Hematopoietic multipotent progenitor cell treated with erythropoietin and hydrocortisone succinate and interleukin-3 and kit ligand, for 17 days (in vitro differentiated cells): ENCODE results near the gene SH3YL1.

Experiments
- DNase-seq: peaks from one replicate; pipeline ENCODE4 v3.0.0-alpha.2; 2015; ENCODE audit warnings: low spot score

The SH3YL1 gene

GRCh38 chr2:256094-256493, 7.7 kb downstream of the SH3YL1 start:
- DNase-seq, result no peak

DNA sequence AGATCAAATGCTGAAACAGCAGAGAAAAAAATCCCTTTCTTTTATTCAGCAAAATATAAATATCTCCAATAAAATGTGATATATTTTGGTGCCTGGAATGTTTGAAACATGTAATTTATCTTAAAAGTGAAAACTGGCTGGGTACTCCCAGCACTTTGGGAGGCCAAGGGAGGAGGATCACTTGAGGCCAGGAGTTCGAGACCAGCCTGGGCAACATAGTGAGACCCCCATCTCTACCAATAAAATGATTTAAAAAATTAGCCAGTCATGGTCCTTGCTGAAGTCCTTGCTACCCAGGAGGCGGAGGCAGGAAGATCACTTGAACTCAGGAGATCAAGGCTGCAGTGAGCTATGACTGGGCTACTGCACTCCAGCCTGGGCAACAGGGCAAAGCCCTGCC, 8.6 kb downstream of the SH3YL1 start:
- no peak for DNase-seq

DNA sequence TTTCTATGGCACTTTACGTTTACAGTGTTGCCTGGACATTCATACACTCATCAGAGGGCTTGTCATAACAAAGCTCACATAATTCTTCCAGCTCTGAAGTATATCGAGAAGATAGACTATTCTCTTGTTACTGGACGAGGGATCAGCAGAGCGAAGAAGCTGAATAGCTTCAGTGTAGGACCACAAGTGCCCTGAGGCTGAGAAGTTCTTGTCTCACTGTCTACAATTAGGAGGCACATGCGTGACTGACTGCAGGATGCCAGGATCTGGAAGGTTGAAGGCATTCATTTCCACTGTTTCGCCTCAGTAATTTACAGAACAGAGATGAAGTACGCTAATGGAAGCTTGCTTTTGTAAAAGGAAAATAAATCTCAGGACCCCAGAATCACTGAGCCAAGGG, 9.6 kb downstream of the SH3YL1 start:
- no peak for DNase-seq

GRCh38 chr2:253202-253638, 10.6 kb downstream of the SH3YL1 start:
- no peak for DNase-seq

GRCh38 chr2:252001-252602, 11.7 kb downstream of the SH3YL1 start:
- DNase-seq, result no peak

DNA sequence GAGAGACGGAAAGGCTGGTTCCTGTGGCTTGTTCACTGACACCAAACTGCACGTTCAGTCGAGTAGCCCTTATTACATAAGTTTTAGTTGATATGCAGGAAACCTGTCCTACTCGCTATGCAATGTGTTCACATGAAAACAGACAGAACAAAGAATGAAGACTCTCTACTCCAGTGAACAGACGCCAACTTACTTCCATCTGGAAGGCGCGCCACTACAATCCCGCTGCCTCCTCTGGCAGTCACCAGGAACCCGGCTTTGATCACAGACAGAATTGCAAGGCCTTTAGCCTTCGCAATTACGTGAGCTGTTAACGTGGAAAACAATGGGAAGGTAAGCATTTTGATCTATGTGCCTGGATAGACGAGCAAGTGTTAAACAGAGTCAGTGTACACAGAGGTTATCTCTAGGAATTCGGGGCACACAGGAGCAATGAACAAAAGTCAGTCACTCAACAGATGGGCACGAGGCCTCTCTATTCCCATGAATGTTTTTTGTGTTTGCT, 14.2 kb downstream of the SH3YL1 start:
- no peak for DNase-seq

DNA sequence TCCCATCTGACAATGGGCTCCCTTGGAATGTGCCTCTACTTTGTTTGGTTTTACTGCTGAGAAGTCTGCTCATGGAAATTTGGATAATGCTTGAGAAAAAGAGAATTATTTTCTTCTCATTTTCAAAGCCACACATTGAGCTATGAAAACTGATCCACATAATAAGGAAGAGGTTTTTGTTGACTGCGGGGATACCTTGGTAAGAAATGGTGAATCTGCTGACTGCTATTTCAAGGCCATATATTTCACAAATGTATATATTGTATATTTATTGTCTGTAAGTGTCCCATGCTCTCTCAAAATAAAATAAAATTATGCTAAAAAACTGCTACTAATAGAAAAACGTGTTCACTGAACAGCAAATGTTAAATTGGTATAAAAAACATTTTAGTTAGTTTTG, 15.1 kb downstream of the SH3YL1 start:
- no peak for DNase-seq

DNA sequence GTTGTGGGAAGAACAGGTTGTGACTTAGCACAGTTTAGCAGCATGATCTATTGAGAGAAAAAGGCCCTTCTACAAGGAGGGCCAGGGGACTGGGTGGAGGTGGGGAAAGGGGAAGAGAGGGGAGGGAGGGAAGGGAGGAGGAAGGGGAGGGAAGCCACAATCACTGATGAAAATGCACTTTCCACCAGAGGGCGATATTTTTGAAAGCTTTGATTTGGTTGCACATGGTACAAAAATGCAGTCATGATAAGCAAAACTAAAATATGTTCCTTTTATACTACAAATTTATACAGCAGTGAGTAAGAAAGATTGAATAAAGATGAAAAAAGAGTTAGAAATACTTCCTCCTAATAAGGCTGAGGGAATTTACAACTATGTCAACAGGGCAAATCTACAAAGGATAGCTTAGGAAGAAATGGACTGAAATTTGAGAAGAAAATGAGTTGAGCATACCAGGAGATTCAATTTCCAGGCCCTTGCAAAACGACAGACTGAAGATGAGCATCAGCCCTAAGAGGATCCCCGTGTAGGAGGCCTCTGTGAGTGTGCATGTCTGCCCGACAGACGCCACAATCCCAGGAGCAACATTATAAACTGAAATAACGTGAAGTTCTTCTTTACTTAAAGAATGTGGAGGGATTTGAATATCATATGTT, 17.2 kb downstream of the SH3YL1 start:
- peak; percentile 67 for DNase-seq

DNA sequence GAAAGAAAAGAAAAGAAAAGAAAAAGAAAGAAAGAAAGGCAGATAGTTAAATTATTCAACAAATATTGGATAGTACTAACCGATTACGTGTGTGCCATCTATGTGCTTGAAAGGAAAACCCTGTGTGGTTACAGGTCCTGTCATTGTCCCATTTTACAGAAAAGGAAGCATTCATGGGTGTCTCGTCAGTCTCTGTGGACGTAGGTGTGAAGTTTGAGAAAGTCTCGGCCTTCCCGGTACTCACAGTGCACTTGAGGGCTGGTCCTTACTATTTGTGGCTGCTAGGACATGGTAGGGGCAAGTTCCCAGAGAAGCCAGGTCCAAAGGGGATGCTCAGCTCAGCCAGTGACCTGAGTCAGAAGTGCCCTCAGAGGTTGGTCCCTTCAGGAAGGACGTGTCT, 19.3 kb downstream of the SH3YL1 start:
- DNase-seq, result no peak

DNA sequence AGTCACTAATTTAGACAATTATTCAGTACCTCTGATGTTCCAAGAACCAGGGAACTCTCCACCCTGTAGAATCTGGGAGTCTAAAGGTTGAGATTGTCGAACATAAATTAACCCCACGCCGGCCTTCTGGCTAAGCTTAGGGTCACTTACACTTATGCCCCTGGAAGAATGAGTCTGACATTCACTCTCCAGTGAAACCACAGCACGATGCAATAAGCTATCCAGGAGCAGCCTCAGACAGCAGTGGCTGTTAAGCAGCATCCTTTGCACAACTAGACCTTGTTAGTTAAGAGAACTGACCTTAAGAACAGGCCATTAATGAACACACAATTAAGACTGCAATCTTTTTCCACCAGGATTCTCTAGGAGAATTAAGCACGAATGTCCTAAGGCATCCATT, 25.0 kb downstream of the SH3YL1 start:
- DNase-seq, result no peak

DNA sequence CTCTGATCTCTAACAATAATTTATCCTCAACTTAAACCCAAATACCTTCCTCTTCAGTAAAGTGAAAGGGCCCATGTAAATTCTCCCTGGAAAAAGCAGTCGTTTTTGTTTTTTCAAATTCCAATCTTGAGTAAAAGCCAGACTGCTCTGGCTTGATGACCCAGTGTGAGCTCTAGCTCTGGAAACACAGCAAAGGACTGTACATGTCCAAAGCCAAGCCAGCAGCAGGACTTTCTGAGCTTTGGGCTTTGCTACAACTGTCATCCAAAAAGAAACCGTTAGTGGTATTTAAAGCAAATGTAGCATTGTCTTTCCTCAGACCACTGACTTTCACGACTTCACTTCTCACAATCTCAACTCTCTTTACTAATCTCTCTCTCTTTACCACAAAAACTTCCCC, 25.4 kb downstream of the SH3YL1 start:
- DNase-seq, result no peak

DNA sequence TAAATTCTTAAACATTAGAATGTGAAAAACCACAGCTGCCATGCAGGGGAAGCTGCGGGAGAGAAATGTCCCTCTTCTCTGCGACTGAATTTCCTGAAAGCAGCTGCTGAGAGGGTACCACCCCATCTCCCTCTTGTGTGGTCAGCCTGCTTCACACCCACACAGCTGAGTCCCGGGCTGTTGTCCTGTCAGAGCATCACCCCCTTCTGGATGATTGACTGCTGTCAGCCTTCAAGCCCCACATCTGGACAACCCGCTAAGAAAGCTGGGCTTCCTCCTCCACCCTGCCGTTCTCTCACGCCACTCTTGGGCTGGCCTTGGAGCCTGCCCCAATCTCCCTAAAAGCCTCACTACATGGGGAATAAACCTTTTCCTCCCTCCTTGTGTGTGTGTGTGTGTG, 26.0 kb downstream of the SH3YL1 start:
- no peak for DNase-seq

DNA sequence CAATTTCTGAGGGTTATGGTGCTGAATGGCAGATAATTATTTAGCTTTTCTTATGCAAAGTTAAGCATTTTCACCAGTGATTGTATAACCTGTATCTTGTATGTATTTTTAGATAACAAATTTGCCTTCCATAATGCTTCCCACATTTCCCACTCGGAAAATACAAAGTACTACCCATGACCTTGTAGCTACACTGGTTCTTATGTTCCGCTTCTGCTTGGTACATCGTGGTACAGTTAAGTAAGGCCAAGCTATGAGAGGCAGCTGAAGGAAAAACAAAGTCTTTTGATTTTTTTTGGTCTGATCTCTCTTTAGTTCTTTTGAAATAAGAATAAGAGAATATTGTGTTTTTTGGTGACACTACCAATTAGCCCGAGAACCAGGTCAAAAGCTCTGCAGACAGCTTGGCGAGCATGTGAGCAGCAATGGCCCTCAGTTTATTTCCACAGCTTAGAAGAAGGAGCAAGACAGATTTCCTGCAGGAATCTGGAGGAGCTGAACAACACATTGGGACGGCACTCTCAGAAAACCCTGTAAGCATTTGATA, 26.8 kb downstream of the SH3YL1 start:
- DNase-seq, result no peak

GRCh38 chr2:234421-234820, 29.4 kb downstream of the SH3YL1 start:
- DNase-seq, result no peak

- DNase-seq, result no peak
Measured at GRCh38 chr2:233030-233429, 30.8 kb downstream of the SH3YL1 start.

GRCh38 chr2:231521-232185, 32.2 kb downstream of the SH3YL1 start:
- no peak for DNase-seq

DNA sequence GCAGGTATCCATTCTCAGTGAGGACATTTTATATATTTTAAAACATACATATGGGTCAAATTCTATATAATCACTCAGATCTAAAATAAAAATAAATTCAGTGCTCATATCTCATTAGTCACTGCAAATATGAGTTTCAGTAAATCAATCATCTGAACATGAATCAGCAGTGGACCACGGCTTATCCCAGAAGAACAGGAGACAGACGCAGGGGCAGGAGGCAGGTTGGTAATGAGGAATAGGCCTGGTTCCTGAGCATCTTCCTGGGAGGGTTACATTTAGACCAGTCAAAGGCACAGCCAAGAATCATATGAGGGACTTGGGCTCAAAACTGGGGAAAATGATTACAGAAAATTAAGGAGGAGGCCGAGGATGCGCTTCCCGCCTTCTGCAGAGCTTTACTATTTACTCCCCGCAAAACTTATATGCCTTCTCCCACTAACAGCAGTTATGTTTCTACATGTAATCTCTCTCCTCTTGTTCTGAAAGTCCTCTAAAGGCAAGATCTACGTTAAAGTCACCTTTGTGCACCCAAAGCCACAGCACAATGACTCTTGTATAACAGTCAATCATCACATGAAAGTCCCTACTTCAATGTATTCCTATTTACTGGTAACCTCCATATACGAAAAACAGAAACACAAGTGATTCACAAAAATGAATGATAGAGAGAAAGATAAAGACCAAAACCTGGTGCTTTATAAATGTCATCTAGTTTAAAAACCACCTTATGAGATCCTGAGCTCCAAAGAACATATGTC, 35.1 kb downstream of the SH3YL1 start:
- no peak for DNase-seq

GRCh38 chr2:228115-228514, 35.7 kb downstream of the SH3YL1 start:
- no peak for DNase-seq

GRCh38 chr2:223971-224760, 39.7 kb downstream of the SH3YL1 start:
- DNase-seq, result no peak

- no peak for DNase-seq
Measured at GRCh38 chr2:223451-223850, 40.4 kb downstream of the SH3YL1 start.

- no peak for DNase-seq
Measured at GRCh38 chr2:216068-216467, 47.8 kb downstream of the SH3YL1 start.
